Memory B cell (primary cell): ENCODE measurements around the gene AFF1.
"Not testable (repeated sequence)": the region's sequence is repeated elsewhere in the genome, so short reads cannot be mapped to it uniquely, and the experiment has no call there.

Source experiments
- ATAC-seq: fragments of 150-1000 bp; cut with Tn5 transposase; 2 replicates; pipeline ENCODE4 v1.10.0; 2021; ENCODE audit warnings: low read depth, mild to moderate bottlenecking, moderate library complexity
- DNase-seq, 2 donors: peaks; one replicate each; pipeline ENCODE4 v3.0.0; 2022; ENCODE audit warnings: low spot score in 2 of 2
- H3K27ac Mint-ChIP-seq: one replicate; pipeline ENCODE4 v1.8.0; 2022; ENCODE audit warnings: mild to moderate bottlenecking, moderate library complexity, mixed read lengths
- H3K27me3 Mint-ChIP-seq: one replicate; pipeline ENCODE4 v1.8.0; 2022; ENCODE audit warnings: mixed read lengths
- H3K36me3 Mint-ChIP-seq: one replicate; pipeline ENCODE4 v1.8.0; 2022; ENCODE audit warnings: mild to moderate bottlenecking, mixed read lengths
- H3K4me1 Mint-ChIP-seq: one replicate; pipeline ENCODE4 v1.8.0; 2022; ENCODE audit warnings: mixed read lengths
- H3K4me3 Mint-ChIP-seq: one replicate; pipeline ENCODE4 v1.8.0; 2022; ENCODE audit warnings: mild to moderate bottlenecking, moderate library complexity, mixed read lengths
- H3K9me3 Mint-ChIP-seq: one replicate; pipeline ENCODE4 v1.8.0; 2022; ENCODE audit warnings: mixed read lengths

Gene AFF1

GRCh38 chr4:87076690-87077358, 142.0 kb downstream of the AFF1 start:
- H3K9me3 Mint-ChIP-seq: no peaks in the 10 kb centered on the region
- H3K4me1 Mint-ChIP-seq: peaks cover 39% of the 10 kb centered on the region
- no peak overlapping the region for H3K27ac Mint-ChIP-seq

DNA sequence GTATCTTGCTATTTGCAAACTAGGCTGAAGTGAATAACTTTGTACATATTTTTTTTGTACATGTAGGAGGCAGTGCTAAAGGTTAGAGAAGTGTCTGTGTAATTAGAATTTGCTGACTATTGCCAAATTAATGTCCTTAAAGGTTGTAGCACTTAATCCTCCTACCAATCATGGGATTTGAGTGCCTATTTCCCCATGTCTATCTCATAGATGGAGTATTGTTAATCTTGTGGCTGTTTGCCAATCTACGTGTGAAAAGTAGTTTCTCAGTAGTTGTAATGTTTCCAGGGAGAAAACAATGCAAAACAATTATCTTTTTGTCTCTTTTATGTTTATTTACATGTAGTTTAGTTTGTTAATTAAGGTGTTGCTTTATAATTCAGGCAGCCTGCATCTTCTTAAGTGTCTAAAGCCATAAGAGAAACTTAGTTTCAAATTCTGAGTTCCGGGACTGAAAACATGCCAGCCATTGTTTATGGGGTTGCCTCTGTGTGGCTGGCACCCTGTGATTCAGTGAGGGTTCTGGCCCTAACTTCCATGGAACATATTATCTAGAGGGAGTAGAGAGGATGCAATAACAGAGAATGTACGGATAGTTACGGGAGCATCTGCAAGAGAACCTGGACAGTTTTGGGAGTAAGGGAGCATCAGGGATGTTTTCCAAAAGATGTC, 143.2 kb downstream of the AFF1 start:
- ATAC-seq: no peak
- Mint-ChIP-seq H3K4me3 (no peak overlapping the region), H3K36me3 (peaks cover 5% of the 10 kb centered on the region), H3K27me3 (no peaks in the 10 kb centered on the region), H3K27ac (no peak overlapping the region), H3K9me3 (no peaks in the 10 kb centered on the region), H3K4me1 (peaks cover 34% of the 10 kb centered on the region)
- DNase-seq: no peak

More at GRCh38 chr4:87076690-87077358, 142.0 kb downstream of the AFF1 start:
- Mint-ChIP-seq H3K4me3 (no peak overlapping the region), H3K36me3 (peaks cover 5% of the 10 kb centered on the region), H3K27me3 (no peaks in the 10 kb centered on the region)
- DNase-seq: no peak
- no peak for ATAC-seq

DNA sequence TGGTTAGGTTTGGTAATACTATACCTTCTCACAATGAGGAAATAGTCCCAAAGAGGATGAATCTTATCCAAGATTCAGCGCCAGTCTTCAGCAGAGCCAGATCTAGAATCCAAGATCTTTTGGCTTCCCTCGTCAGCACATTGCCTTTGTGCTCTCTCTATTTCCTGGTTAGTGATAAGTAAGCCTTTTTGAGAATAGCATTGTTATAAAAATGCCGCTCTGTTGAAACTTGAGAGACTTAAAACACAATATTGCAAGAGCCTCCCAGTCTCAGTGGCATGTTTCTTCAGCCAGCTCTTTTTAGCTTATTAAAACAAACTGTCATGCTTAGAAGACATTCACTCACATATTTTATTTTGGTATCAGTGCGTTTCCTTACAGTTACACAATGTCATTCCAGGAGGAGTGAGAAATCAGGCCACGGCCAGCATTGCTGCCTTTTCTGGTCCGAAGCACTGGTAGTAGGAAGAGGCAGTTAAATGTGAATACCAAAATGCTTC, 144.2 kb downstream of the AFF1 start:
- no peaks in the 10 kb centered on the region for H3K27me3 Mint-ChIP-seq
- no peaks in the 10 kb centered on the region for H3K9me3 Mint-ChIP-seq
- ATAC-seq: no peak
- no peak overlapping the region for H3K4me3 Mint-ChIP-seq
- no peak overlapping the region for H3K27ac Mint-ChIP-seq
- peaks cover 5% of the 10 kb centered on the region for H3K36me3 Mint-ChIP-seq
- peaks cover 27% of the 10 kb centered on the region for H3K4me1 Mint-ChIP-seq
- no peak for DNase-seq

GRCh38 chr4:87079967-87080366, 145.2 kb downstream of the AFF1 start:
- no peaks in the 10 kb centered on the region for H3K9me3 Mint-ChIP-seq
- H3K36me3 Mint-ChIP-seq: peaks cover 9% of the 10 kb centered on the region
- ATAC-seq: no peak
- no peak overlapping the region for H3K4me3 Mint-ChIP-seq
- DNase-seq: no peak
- no peak overlapping the region for H3K27ac Mint-ChIP-seq
- H3K27me3 Mint-ChIP-seq: no peaks in the 10 kb centered on the region
- peaks cover 24% of the 10 kb centered on the region for H3K4me1 Mint-ChIP-seq

GRCh38 chr4:87080462-87080861, 145.7 kb downstream of the AFF1 start:
- no peak for ATAC-seq
- Mint-ChIP-seq H3K4me3 (no peak overlapping the region), H3K9me3 (no peaks in the 10 kb centered on the region), H3K27ac (no peak overlapping the region), H3K36me3 (peaks cover 9% of the 10 kb centered on the region), H3K4me1 (peaks cover 22% of the 10 kb centered on the region), H3K27me3 (no peaks in the 10 kb centered on the region)
- DNase-seq: no peak

GRCh38 chr4:87081826-87082225, 147.0 kb downstream of the AFF1 start:
- Mint-ChIP-seq H3K36me3 (peaks cover 9% of the 10 kb centered on the region), H3K4me3 (no peak overlapping the region), H3K27me3 (no peaks in the 10 kb centered on the region), H3K9me3 (no peaks in the 10 kb centered on the region), H3K4me1 (peaks cover 22% of the 10 kb centered on the region), H3K27ac (no peak overlapping the region)
- DNase-seq (no peak), ATAC-seq (no peak)

DNA sequence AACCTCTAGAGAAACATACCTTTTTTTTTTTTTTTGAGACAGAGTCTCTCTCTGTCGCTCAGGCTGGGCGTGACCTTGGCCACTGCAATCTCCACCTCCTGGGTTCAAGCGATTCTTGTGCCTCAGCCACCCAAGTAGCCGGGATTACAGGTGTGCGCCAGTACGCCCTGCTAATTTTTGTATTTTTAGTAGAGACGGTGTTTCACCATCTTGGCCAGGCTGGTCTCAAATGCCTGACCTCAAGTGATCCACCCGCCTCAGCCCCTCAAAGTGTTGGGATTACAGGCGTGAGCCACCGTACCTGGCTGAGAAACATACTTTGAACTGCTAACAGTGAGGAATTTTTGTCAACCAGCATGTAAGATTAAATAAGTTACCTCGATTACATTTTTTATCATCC, 150.9 kb downstream of the AFF1 start:
- H3K9me3 Mint-ChIP-seq, H3K27me3 Mint-ChIP-seq, DNase-seq, ATAC-seq, H3K4me3 Mint-ChIP-seq, H3K27ac Mint-ChIP-seq: not testable (repeated sequence)
- peaks cover 10% of the 10 kb centered on the region for H3K4me1 Mint-ChIP-seq
- peaks cover 11% of the 10 kb centered on the region for H3K36me3 Mint-ChIP-seq

DNA sequence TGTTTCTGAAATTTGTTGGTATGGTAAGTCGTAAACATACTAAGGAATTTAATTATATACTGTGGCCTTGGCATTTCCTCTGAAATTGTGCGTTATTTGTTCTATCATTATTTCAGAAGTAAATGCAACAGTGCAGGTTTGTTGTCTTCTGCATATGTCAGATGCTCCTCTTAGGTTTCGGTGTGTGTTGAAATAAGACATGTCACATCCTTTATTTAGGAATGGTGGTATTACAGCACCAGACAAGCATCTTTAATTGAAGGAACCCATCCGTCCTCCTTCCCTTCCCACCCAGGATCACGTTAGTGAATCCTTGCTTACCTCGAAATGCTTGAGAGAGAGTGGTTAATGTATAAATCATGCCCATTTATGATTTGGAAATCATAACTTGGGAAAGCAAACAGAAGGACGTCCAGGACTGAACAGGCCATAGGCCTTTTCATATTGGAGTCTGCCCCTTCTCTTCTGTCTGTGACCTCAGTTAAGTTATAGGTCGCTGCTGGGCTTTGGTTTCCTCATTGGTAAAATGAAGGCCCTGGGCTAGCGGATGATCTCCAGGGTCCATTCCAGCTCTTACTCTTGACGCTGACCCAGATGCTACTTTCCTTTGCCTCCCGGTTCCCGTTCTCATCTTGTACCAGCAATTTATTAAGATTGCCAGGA, 151.5 kb downstream of the AFF1 start:
- H3K36me3 Mint-ChIP-seq: peaks cover 10% of the 10 kb centered on the region
- H3K9me3 Mint-ChIP-seq: no peaks in the 10 kb centered on the region
- no peak for ATAC-seq
- no peaks in the 10 kb centered on the region for H3K27me3 Mint-ChIP-seq
- no peak for DNase-seq
- H3K27ac Mint-ChIP-seq: no peak overlapping the region
- no peak overlapping the region for H3K4me3 Mint-ChIP-seq
- H3K4me1 Mint-ChIP-seq: peaks cover 8% of the 10 kb centered on the region

DNA sequence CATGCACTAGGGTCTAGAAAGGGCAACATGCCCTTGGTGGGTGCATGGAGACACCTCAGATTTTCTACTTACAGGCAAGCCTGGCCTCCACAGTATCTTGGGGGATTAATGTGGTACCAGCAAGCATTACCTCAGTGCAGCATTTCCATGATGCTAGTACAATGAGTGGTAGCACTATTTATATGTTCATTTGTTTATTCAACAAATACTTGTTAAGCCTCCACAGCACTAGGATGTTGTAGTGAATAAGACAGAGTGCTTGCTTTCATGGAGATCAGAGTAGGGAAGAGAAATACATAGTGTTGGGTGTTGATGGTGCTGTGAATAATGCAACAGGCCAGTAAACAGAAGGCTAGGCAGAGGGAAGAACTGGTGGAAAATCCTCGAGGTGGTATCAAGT, 152.2 kb downstream of the AFF1 start:
- Mint-ChIP-seq H3K4me1 (peaks cover 4% of the 10 kb centered on the region), H3K27ac (no peak overlapping the region), H3K36me3 (peaks cover 11% of the 10 kb centered on the region), H3K27me3 (no peaks in the 10 kb centered on the region), H3K9me3 (no peaks in the 10 kb centered on the region), H3K4me3 (no peak overlapping the region)
- ATAC-seq (no peak), DNase-seq (no peak)

DNA sequence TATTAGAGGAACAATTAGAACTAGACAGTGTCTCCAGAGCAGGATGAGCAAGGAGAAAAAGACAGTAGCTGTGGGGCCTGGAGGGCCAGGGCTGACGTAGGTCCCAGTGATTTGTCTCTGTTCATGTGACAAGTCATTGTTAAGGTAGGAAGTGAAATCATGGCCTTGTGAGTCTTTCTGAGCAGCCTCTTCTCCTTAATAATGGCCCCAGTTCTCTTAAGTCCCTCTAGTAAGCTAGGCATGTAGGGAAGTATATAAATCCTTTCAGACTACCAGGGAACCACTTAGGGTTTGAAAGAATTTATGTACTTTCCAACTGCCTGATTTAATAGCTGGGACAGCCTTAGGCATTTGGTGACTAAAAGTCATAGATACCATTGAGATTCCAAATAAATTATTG, 152.6 kb downstream of the AFF1 start:
- Mint-ChIP-seq H3K4me1 (peaks cover 4% of the 10 kb centered on the region), H3K9me3 (no peaks in the 10 kb centered on the region), H3K36me3 (peaks cover 11% of the 10 kb centered on the region), H3K27ac (no peak overlapping the region), H3K27me3 (no peaks in the 10 kb centered on the region), H3K4me3 (no peak overlapping the region)
- DNase-seq (no peak), ATAC-seq (no peak)

- no peak overlapping the region for H3K4me3 Mint-ChIP-seq
- peaks cover 11% of the 10 kb centered on the region for H3K4me1 Mint-ChIP-seq
- peaks cover 11% of the 10 kb centered on the region for H3K36me3 Mint-ChIP-seq
- H3K27me3 Mint-ChIP-seq: no peaks in the 10 kb centered on the region
- H3K27ac Mint-ChIP-seq: no peak overlapping the region
- ATAC-seq (no peak), DNase-seq (no peak)
- H3K9me3 Mint-ChIP-seq: no peaks in the 10 kb centered on the region
These were observed 153.4 kb downstream of the AFF1 start for GRCh38 chr4:87088186-87088585.

- DNase-seq (no peak), ATAC-seq (no peak)
- Mint-ChIP-seq H3K9me3 (no peaks in the 10 kb centered on the region), H3K27me3 (no peaks in the 10 kb centered on the region), H3K36me3 (peaks cover 17% of the 10 kb centered on the region), H3K4me1 (peaks cover 20% of the 10 kb centered on the region), H3K27ac (no peak overlapping the region), H3K4me3 (no peak overlapping the region)
These were observed 154.6 kb downstream of the AFF1 start for GRCh38 chr4:87089368-87089767.

DNA sequence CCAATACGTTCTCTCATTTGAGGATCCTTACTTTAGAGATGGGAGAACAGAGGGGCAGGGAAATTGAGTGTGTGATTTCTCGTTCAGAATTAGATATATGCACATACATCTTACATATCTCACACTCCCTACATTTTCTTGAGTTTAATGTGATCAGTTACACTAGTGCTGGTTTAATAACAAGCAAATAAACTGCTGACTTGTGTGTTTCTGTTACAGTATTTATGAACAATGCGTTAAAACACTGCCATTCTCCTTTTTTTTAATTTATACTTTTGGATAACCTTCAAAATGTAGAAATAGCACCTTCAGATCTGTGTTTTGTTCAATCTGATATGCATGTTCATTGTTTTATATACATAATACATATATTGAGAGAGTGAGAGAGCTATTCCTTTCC, 155.5 kb downstream of the AFF1 start:
- H3K4me1 Mint-ChIP-seq: peaks cover 20% of the 10 kb centered on the region
- ATAC-seq (no peak), DNase-seq (no peak)
- H3K36me3 Mint-ChIP-seq: peaks cover 14% of the 10 kb centered on the region
- H3K27me3 Mint-ChIP-seq: no peaks in the 10 kb centered on the region
- H3K4me3 Mint-ChIP-seq: no peak overlapping the region
- no peak overlapping the region for H3K27ac Mint-ChIP-seq
- H3K9me3 Mint-ChIP-seq: no peaks in the 10 kb centered on the region

DNA sequence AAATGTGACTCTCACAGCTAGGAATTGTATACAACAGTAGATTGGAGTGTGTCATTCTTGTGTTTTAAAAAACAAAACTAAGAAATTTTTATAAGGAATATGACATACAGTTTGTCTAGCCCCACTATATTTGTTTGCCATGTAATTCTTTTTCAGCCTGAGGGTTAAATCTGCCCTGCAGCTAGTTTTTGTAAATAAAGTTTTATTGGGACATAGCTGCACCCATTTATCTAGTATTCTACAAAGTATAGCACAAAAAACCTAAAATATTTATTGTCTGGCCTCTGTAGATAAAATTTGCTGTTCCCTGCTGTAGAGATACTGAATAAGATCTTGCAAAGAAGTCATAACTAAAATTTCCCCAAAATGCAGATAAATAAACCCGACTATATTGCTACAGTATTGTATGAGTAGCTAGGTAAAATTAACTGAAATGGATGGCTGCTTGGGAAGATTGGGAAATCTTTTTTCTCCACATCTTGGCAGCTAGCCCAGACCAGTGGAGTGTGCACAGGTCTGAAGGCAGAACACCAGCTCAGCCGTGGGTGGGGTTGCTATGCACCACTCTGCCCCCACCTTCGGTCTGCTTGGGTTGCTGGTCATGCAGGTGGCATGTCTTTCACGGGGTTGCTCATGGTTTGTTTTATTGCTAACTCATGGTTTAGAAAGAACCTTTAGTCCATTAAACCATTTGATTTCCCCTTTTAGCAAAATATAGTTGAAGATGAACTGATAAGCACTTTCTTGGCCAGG, 157.8 kb downstream of the AFF1 start:
- peak; percentile 83 for ATAC-seq
- Mint-ChIP-seq H3K4me3 (no peak overlapping the region), H3K27me3 (no peaks in the 10 kb centered on the region), H3K4me1 (peaks cover 18% of the 10 kb centered on the region), H3K9me3 (no peaks in the 10 kb centered on the region), H3K36me3 (peaks cover 13% of the 10 kb centered on the region), H3K27ac (peak overlapping the region; percentile 49)
- no peak for DNase-seq
